IMR-90 (cell line): ENCODE results near the gene FAM53B. TPM values are rescaled to one million over a fixed set of nuclear protein-coding genes. Genes with fewer than 3 reads are reported as not detected.

ENCODE experiments used
- ATAC-seq: fragments of 200-7000 bp; cut with Tn5 transposase; 2 replicates; pipeline ENCODE4 v1.9.1; 2020; ENCODE audit warnings: low read depth, mild to moderate bottlenecking, moderate library complexity
- BruUV-seq: library from RNA; stranded (reverse); fragments of 400-500 nt; replicated peaks from 2 replicates; lab custom pipeline; 2021; lab: Mats Ljungman, UMichigan
- CTCF ChIA-PET: fragments of 300-600 bp; formaldehyde crosslinking; extraction: SDS; loops from one replicate; lab custom pipeline; 2021; ENCODE audit warnings: antibody characterized with exemption; lab: Yijun Ruan, JAX
- POLR2A ChIA-PET: fragments of 300-600 bp; sonication (Branson Sonifier 250); formaldehyde crosslinking; loops from one replicate; lab custom pipeline; 2022; ENCODE audit warnings: antibody characterized with exemption; ENCODE audit not compliant: unreplicated experiment; lab: Charles Lee
- DNase-seq: peaks from one replicate; pipeline ENCODE4 v3.0.0; 2013
- H2AFZ ChIP-seq: replicated peaks from 2 replicates; pipeline ENCODE3; 2013; ENCODE audit warnings: low read length, mild to moderate bottlenecking; ENCODE audit not compliant: poor library complexity
- H2AK5ac ChIP-seq: 2 replicates; pipeline ENCODE4 v1.6.1; 2013; ENCODE audit warnings: low read depth, low read length, inconsistent platforms
- H2AK9ac ChIP-seq: replicated peaks from 2 replicates; pipeline ENCODE3; 2013; ENCODE audit warnings: mild to moderate bottlenecking, low read depth, low read length, moderate library complexity; ENCODE audit not compliant: poor library complexity
- H2BK120ac ChIP-seq: 2 replicates; pipeline ENCODE4 v1.6.1; 2013; ENCODE audit warnings: low read depth, low read length, inconsistent platforms
- H2BK15ac ChIP-seq: 3 replicates; pipeline ENCODE4 v1.6.1; 2013; ENCODE audit warnings: low read depth, low read length, inconsistent platforms
- H2BK20ac ChIP-seq: 2 replicates; pipeline ENCODE4 v1.6.1; 2013; ENCODE audit warnings: low read depth, mild to moderate bottlenecking, inconsistent platforms, low read length, moderate library complexity
- H2BK5ac ChIP-seq: 2 replicates; pipeline ENCODE4 v1.6.1; 2013; ENCODE audit warnings: mild to moderate bottlenecking, low read depth, low read length, inconsistent platforms; ENCODE audit not compliant: poor library complexity, severe bottlenecking
- H3K14ac ChIP-seq: replicated peaks from 2 replicates; pipeline ENCODE4 v1.6.1; 2013; ENCODE audit warnings: low read depth, low read length, inconsistent platforms
- H3K18ac ChIP-seq: 2 replicates; pipeline ENCODE4 v1.6.1; 2013; ENCODE audit warnings: low read depth, low read length, control low read depth
- H3K23ac ChIP-seq: 2 replicates; pipeline ENCODE4 v1.6.1; 2013; ENCODE audit warnings: low read depth, low read length, inconsistent platforms
- H3K27ac ChIP-seq: 2 replicates; pipeline ENCODE4 v1.5.1; 2013; ENCODE audit warnings: mild to moderate bottlenecking, control low read depth, low read length; ENCODE audit not compliant: insufficient read depth
- H3K27me3 ChIP-seq: 2 replicates; pipeline ENCODE4 v1.6.1; 2013; ENCODE audit warnings: low read length; ENCODE audit not compliant: control insufficient read depth, insufficient read depth
- H3K36me3 ChIP-seq: 2 replicates; pipeline ENCODE4 v1.6.1; 2013; ENCODE audit warnings: low read length, mixed read lengths; ENCODE audit not compliant: control insufficient read depth, insufficient read depth
- H3K4ac ChIP-seq: 2 replicates; pipeline ENCODE4 v1.6.1; 2013; ENCODE audit warnings: low read depth, low read length, inconsistent platforms
- H3K4me1 ChIP-seq: 2 replicates; pipeline ENCODE4 v1.6.1; 2013; ENCODE audit warnings: low read length, mixed read lengths; ENCODE audit not compliant: control insufficient read depth, insufficient read depth
- H3K4me2 ChIP-seq: 2 replicates; pipeline ENCODE4 v1.6.1; 2013; ENCODE audit warnings: low read depth, mild to moderate bottlenecking, control low read depth, low read length, moderate library complexity
- H3K4me3 ChIP-seq: 2 replicates; pipeline ENCODE4 v1.5.1; 2013; ENCODE audit warnings: low read depth, mild to moderate bottlenecking, control low read depth, low read length, moderate library complexity; ENCODE audit not compliant: insufficient read depth
- H3K56ac ChIP-seq: 2 replicates; pipeline ENCODE4 v1.6.1; 2013; ENCODE audit warnings: low read length, inconsistent platforms; ENCODE audit not compliant: insufficient read depth; ENCODE audit errors: extremely low read depth
- H3K79me1 ChIP-seq, 2 experiments: 2 replicates each; pipeline ENCODE4 v1.6.1; 2013; ENCODE audit warnings: low read length in 2 of 2, inconsistent platforms in 1 of 2, low read depth in 1 of 2
- H3K9ac ChIP-seq: 2 replicates; pipeline ENCODE4 v1.6.1; 2013; ENCODE audit warnings: low read depth, low read length, control low read depth
- H3K9me1 ChIP-seq: 2 replicates; pipeline ENCODE4 v1.6.1; 2013; ENCODE audit warnings: low read length, inconsistent platforms; ENCODE audit not compliant: insufficient read depth
- H3K9me3 ChIP-seq: 2 replicates; pipeline ENCODE4 v1.6.1; 2013; ENCODE audit warnings: low read length; ENCODE audit not compliant: control insufficient read depth, insufficient read depth
- H4K20me1 ChIP-seq: 2 replicates; pipeline ENCODE4 v1.6.1; 2013; ENCODE audit warnings: low read length, inconsistent platforms; ENCODE audit not compliant: insufficient read depth
- H4K5ac ChIP-seq: 2 replicates; pipeline ENCODE4 v1.6.1; 2013; ENCODE audit warnings: mild to moderate bottlenecking, low read depth, low read length, control low read depth
- H4K8ac ChIP-seq, 2 experiments: 2 replicates each; pipeline ENCODE4 v1.6.1; 2013; ENCODE audit warnings: low read depth in 2 of 2, low read length in 2 of 2, control low read depth in 1 of 2, inconsistent platforms in 1 of 2
- H4K91ac ChIP-seq: 2 replicates; pipeline ENCODE4 v1.6.1; 2013; ENCODE audit warnings: low read depth, low read length, inconsistent platforms; ENCODE audit not compliant: insufficient read depth
- CEBPB ChIP-seq: IDR thresholded peaks from 2 replicates; pipeline ENCODE4 v1.6.1; 2012; ENCODE audit warnings: low read depth, low read length, improper control_type of control experiment
- CHD1 ChIP-seq: IDR thresholded peaks from 2 replicates; pipeline ENCODE4 v1.6.1; 2012; ENCODE audit warnings: low read depth, low read length, improper control_type of control experiment
- MXI1 ChIP-seq: IDR thresholded peaks from 2 replicates; pipeline ENCODE4 v1.6.1; 2012; ENCODE audit warnings: low read depth, mild to moderate bottlenecking, low read length, moderate library complexity, borderline replicate concordance
- NFE2L2 ChIP-seq: fragments of 150-350 bp; IDR thresholded peaks from 2 replicates; pipeline ENCODE4 v1.6.1; 2016; ENCODE audit warnings: low read depth, mild to moderate bottlenecking, low read length
- RCOR1 ChIP-seq: IDR thresholded peaks from 2 replicates; pipeline ENCODE4 v1.6.1; 2012; ENCODE audit warnings: mild to moderate bottlenecking, low read length, improper control_type of control experiment; ENCODE audit not compliant: insufficient replicate concordance
- RFX5 ChIP-seq: IDR thresholded peaks from 2 replicates; pipeline ENCODE4 v1.8.0; 2012; ENCODE audit warnings: low read depth, mild to moderate bottlenecking, low read length, moderate library complexity
- WGBS, 2 experiments: methylation state at CpG; one replicate each; pipeline versions ENCODE4 v1.1.5 to v1.1.7; 2013; ENCODE audit warnings: missing lambda C conversion rate in 2 of 2; ENCODE audit not compliant: insufficient read length in 1 of 2; ENCODE audit errors: extremely low coverage in 2 of 2; 5-methylcytosine and 5-hydroxymethylcytosine counted together
- dilution Hi-C: fragments of 300-500 bp; cut with HindIII; formaldehyde crosslinking; loops from one replicate; pipeline ENCODE4 v1.14.3; 2018; ENCODE audit warnings: low sequenced_read_pairs; ENCODE audit not compliant: unreplicated experiment
- in situ Hi-C: fragments of 300-500 bp; cut with MboI; formaldehyde crosslinking; loops from 3 replicates; pipeline ENCODE4 v1.14.3; 2019; ENCODE audit warnings: low sequenced_read_pairs, inconsistent platforms, mixed read lengths
- intact Hi-C: fragments of 100-400 bp; cut with micrococcal nuclease; formaldehyde crosslinking; loops from 2 replicates; pipeline ENCODE4 v1.10.0; 2022
- polyA plus RNA-seq, 3 experiments: library from polyadenylated mRNA; depleted of rRNA; stranded (reverse); fragments of >200 nt; gene quantifications; 2 replicates each; pipeline ENCODE4 v1.2.3, GENCODE V29; 2012; ENCODE audit warnings: low replicate concordance in 1 of 3
- total RNA-seq: library from RNA; depleted of rRNA; stranded (reverse); fragments of >200 nt; gene quantifications from 2 replicates; pipeline ENCODE4 v1.2.3, GENCODE V29; 2012
- TF ChIP-seq, protein P1 (sequence below): fragments of 150-350 bp; IDR thresholded peaks from 2 replicates; pipeline ENCODE4 v1.6.1; 2016; ENCODE audit warnings: low read depth, mild to moderate bottlenecking, low read length, moderate library complexity, borderline replicate concordance
- TF ChIP-seq, protein P2 (sequence below): conservative IDR thresholded peaks from 2 replicates; pipeline ENCODE4 v1.5.1; 2012; ENCODE audit warnings: mild to moderate bottlenecking, low read depth, low read length, improper control_type of control experiment

FAM53B gene
- total and polyA plus RNA-seq, 2 of the 4 experiments (the other 2 are of a cell fraction): 3.8 to 5.7 TPM

DNA sequence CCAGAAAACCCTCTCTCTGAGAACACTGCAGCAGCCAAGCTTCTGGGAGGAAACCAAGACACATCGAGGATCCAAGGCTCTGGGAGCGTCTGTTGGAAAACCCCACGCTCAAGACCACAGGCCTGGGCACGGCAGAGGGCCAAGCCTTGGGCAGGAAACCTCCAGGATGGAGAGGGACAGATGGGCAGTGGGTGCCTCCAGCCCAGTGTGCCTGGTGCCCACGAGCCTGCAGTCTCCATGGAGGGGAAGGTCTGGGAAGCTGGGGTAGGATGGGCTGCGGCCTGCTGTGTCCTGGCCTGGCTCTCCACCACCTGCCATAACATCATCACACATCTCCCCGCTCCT is 96.1 kb downstream of the FAM53B start:
- in situ Hi-C loops: no loop called here

More for the DNA sequence above, 96.1 kb downstream of the FAM53B start:
- H2BK15ac ChIP-seq: no peak overlapping the region
- H3K9ac ChIP-seq: no peak overlapping the region
- peak overlapping the region; percentile 82 for H2AFZ ChIP-seq
- no peak for DNase-seq
- no peak for ATAC-seq
- H2BK5ac ChIP-seq: peak overlapping the region; percentile 28
- no peak overlapping the region for H3K4me2 ChIP-seq
- H3K27ac ChIP-seq: no peak overlapping the region
- H4K8ac ChIP-seq: peak overlapping the region in 1 of 2 experiments; percentile 79; a peak in 3 of 4 replicates
- H3K9me1 ChIP-seq: peaks cover 33% of the 10 kb centered on the region
- no peaks in the 10 kb centered on the region for H3K27me3 ChIP-seq
- H2BK120ac ChIP-seq: peak overlapping the region; percentile 14; the same call in 1 of the 2 replicates
- H3K4me1 ChIP-seq: peaks cover 27% of the 10 kb centered on the region
- peak overlapping the region; percentile 57 for H2AK9ac ChIP-seq
- intact Hi-C loops (loop anchor here (5.0 kb wide), 1 partner anchor 94 kb away; the partner anchor contains the start of gene FAM53B), dilution Hi-C loops (no loop called here)
- WGBS, 2 experiments: no CpG with 5 or more reads among the region's 7 CpGs
- peak overlapping the region; percentile 77 for H2AK5ac ChIP-seq
- ChIA-PET CTCF (interaction anchor here (1.3 kb wide), 1 partner anchor 93 kb away, joined by 4 read pairs; no protein-coding TSS in a partner anchor), POLR2A (no interaction called here)
- H3K56ac ChIP-seq: no peak overlapping the region
- peak overlapping the region; percentile 24; the same call in 1 of the 2 replicates for H4K5ac ChIP-seq
- no peaks in the 10 kb centered on the region for H3K9me3 ChIP-seq
- TF ChIP-seq RCOR1 (no peak), NFE2L2 (no peak), MXI1 (no peak), RFX5 (no peak), CEBPB (no peak), CHD1 (no peak)
- TF ChIP-seq, protein P1, sequence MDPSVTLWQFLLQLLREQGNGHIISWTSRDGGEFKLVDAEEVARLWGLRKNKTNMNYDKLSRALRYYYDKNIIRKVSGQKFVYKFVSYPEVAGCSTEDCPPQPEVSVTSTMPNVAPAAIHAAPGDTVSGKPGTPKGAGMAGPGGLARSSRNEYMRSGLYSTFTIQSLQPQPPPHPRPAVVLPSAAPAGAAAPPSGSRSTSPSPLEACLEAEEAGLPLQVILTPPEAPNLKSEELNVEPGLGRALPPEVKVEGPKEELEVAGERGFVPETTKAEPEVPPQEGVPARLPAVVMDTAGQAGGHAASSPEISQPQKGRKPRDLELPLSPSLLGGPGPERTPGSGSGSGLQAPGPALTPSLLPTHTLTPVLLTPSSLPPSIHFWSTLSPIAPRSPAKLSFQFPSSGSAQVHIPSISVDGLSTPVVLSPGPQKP: no peak
- TF ChIP-seq, protein P2, sequence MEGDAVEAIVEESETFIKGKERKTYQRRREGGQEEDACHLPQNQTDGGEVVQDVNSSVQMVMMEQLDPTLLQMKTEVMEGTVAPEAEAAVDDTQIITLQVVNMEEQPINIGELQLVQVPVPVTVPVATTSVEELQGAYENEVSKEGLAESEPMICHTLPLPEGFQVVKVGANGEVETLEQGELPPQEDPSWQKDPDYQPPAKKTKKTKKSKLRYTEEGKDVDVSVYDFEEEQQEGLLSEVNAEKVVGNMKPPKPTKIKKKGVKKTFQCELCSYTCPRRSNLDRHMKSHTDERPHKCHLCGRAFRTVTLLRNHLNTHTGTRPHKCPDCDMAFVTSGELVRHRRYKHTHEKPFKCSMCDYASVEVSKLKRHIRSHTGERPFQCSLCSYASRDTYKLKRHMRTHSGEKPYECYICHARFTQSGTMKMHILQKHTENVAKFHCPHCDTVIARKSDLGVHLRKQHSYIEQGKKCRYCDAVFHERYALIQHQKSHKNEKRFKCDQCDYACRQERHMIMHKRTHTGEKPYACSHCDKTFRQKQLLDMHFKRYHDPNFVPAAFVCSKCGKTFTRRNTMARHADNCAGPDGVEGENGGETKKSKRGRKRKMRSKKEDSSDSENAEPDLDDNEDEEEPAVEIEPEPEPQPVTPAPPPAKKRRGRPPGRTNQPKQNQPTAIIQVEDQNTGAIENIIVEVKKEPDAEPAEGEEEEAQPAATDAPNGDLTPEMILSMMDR: no peak
- peak overlapping the region; percentile 36 for H3K14ac ChIP-seq
- H4K20me1 ChIP-seq: no peaks in the 10 kb centered on the region; the same call in 1 of the 2 replicates
- H3K36me3 ChIP-seq: no peaks in the 10 kb centered on the region
- no peak overlapping the region for H3K18ac ChIP-seq
- peak overlapping the region; percentile 16; the same call in 1 of the 2 replicates for H2BK20ac ChIP-seq
- H3K4me3 ChIP-seq: no peak overlapping the region
- peak overlapping the region; percentile 47; the same call in 1 of the 2 replicates for H4K91ac ChIP-seq
- no TSS peak for BruUV-seq
- peak overlapping the region; percentile 64 for H3K4ac ChIP-seq
- peaks cover 20 to 30% of the 10 kb centered on the region in 2 experiments; a peak in 3 of 4 replicates for H3K79me1 ChIP-seq
- 0 out of 2 replicates have a peak overlapping the region, but pooled peaks have one; percentile 33 for H3K23ac ChIP-seq
